Measurements from ENCODE around the gene VTI1A. TPM values are rescaled to one million over a fixed set of nuclear protein-coding genes. Genes with fewer than 3 reads are reported as not detected.

The VTI1A gene
- total RNA-seq, 2 experiments from 2014 or later, result 24.9 to 28.4 TPM

GRCh38 chr10:112813866-112814591 is 367.0 kb downstream of the VTI1A start:
- CTCF ChIA-PET, result no interaction called here
- DNase-seq, result no peak
- H3K27ac Mint-ChIP-seq, result no peak overlapping the region
- H3K36me3 Mint-ChIP-seq (ENCODE audit: low read depth), result peaks cover 31% of the 10 kb centered on the region
- peaks cover 9% of the 10 kb centered on the region for H3K4me1 Mint-ChIP-seq (ENCODE audit: low read depth)
- no peak overlapping the region for H3K4me3 Mint-ChIP-seq
- no peaks in the 10 kb centered on the region for H3K27me3 Mint-ChIP-seq (ENCODE audit: low read depth)
- no peaks in the 10 kb centered on the region for H3K9me3 Mint-ChIP-seq
- intact Hi-C loops (cut with micrococcal nuclease), result no loop called here

GRCh38 chr10:112815269-112816032 is 368.4 kb downstream of the VTI1A start:
- H3K27ac Mint-ChIP-seq, result no peak overlapping the region
- intact Hi-C loops (cut with micrococcal nuclease), result no loop called here
- DNase-seq, result no peak
- H3K4me1 Mint-ChIP-seq (ENCODE audit: low read depth), result peaks cover 9% of the 10 kb centered on the region
- CTCF ChIA-PET, result no interaction called here
- H3K36me3 Mint-ChIP-seq (ENCODE audit: low read depth), result peaks cover 35% of the 10 kb centered on the region
- no peak overlapping the region for H3K4me3 Mint-ChIP-seq
- H3K9me3 Mint-ChIP-seq, result no peaks in the 10 kb centered on the region
- H3K27me3 Mint-ChIP-seq (ENCODE audit: low read depth), result no peaks in the 10 kb centered on the region

GRCh38 chr10:112816033-112816430 is 369.0 kb downstream of the VTI1A start:
- no peak overlapping the region for H3K4me3 Mint-ChIP-seq
- peaks cover 9% of the 10 kb centered on the region for H3K4me1 Mint-ChIP-seq (ENCODE audit: low read depth)
- intact Hi-C loops (cut with micrococcal nuclease), result no loop called here
- H3K36me3 Mint-ChIP-seq (ENCODE audit: low read depth), result peaks cover 36% of the 10 kb centered on the region
- H3K9me3 Mint-ChIP-seq, result no peaks in the 10 kb centered on the region
- no peaks in the 10 kb centered on the region for H3K27me3 Mint-ChIP-seq (ENCODE audit: low read depth)
- H3K27ac Mint-ChIP-seq, result no peak overlapping the region
- DNase-seq, result no peak
- CTCF ChIA-PET, result no interaction called here

- CTCF ChIA-PET, result no interaction called here
- no peaks in the 10 kb centered on the region for H3K9me3 Mint-ChIP-seq
- no peak for DNase-seq
Measured at GRCh38 chr10:112816891-112817290, 369.9 kb downstream of the VTI1A start.

GRCh38 chr10:112817981-112818777 is 371.2 kb downstream of the VTI1A start:
- CTCF ChIA-PET, result no interaction called here
- Mint-ChIP-seq H3K9me3 (no peaks in the 10 kb centered on the region), H3K4me3 (no peak overlapping the region), H3K4me1 (ENCODE audit: low read depth) (peaks cover 9% of the 10 kb centered on the region), H3K27ac (no peak overlapping the region), H3K36me3 (ENCODE audit: low read depth) (peaks cover 40% of the 10 kb centered on the region), H3K27me3 (ENCODE audit: low read depth) (no peaks in the 10 kb centered on the region)
- DNase-seq, result no peak
- intact Hi-C loops (cut with micrococcal nuclease), result no loop called here

More at GRCh38 chr10:112816891-112817290, 369.9 kb downstream of the VTI1A start:
- Mint-ChIP-seq H3K4me3 (no peak overlapping the region), H3K4me1 (ENCODE audit: low read depth) (peaks cover 9% of the 10 kb centered on the region), H3K27me3 (ENCODE audit: low read depth) (no peaks in the 10 kb centered on the region), H3K36me3 (ENCODE audit: low read depth) (peaks cover 36% of the 10 kb centered on the region), H3K27ac (no peak overlapping the region)
- intact Hi-C loops (cut with micrococcal nuclease), result no loop called here

GRCh38 chr10:112819231-112819630 is 372.2 kb downstream of the VTI1A start:
- intact Hi-C loops (cut with micrococcal nuclease), result no loop called here
- Mint-ChIP-seq H3K36me3 (ENCODE audit: low read depth) (peaks cover 35% of the 10 kb centered on the region), H3K27ac (no peak overlapping the region), H3K9me3 (no peaks in the 10 kb centered on the region), H3K4me1 (ENCODE audit: low read depth) (no peaks in the 10 kb centered on the region), H3K4me3 (no peak overlapping the region), H3K27me3 (ENCODE audit: low read depth) (no peaks in the 10 kb centered on the region)
- DNase-seq, result no peak
- CTCF ChIA-PET, result no interaction called here

GRCh38 chr10:112820320-112820719 is 373.3 kb downstream of the VTI1A start:
- intact Hi-C loops (cut with micrococcal nuclease), result no loop called here
- H3K27me3 Mint-ChIP-seq (ENCODE audit: low read depth), result no peaks in the 10 kb centered on the region
- CTCF ChIA-PET, result no interaction called here
- H3K36me3 Mint-ChIP-seq (ENCODE audit: low read depth), result peaks cover 29% of the 10 kb centered on the region
- no peaks in the 10 kb centered on the region for H3K4me1 Mint-ChIP-seq (ENCODE audit: low read depth)
- DNase-seq, result no peak
- peak overlapping the region; percentile 7 for H3K27ac Mint-ChIP-seq
- H3K4me3 Mint-ChIP-seq, result no peak overlapping the region
- no peaks in the 10 kb centered on the region for H3K9me3 Mint-ChIP-seq

GRCh38 chr10:112821038-112821437 is 374.0 kb downstream of the VTI1A start:
- Mint-ChIP-seq H3K36me3 (ENCODE audit: low read depth) (peaks cover 21% of the 10 kb centered on the region), H3K27me3 (ENCODE audit: low read depth) (no peaks in the 10 kb centered on the region), H3K4me3 (no peak overlapping the region), H3K4me1 (ENCODE audit: low read depth) (no peaks in the 10 kb centered on the region), H3K9me3 (no peaks in the 10 kb centered on the region), H3K27ac (no peak overlapping the region)
- DNase-seq, result no peak
- CTCF ChIA-PET, result no interaction called here
- intact Hi-C loops (cut with micrococcal nuclease), result no loop called here

GRCh38 chr10:112821663-112822062 is 374.6 kb downstream of the VTI1A start:
- intact Hi-C loops (cut with micrococcal nuclease), result no loop called here
- Mint-ChIP-seq H3K4me1 (ENCODE audit: low read depth) (no peaks in the 10 kb centered on the region), H3K9me3 (no peaks in the 10 kb centered on the region), H3K27ac (no peak overlapping the region), H3K36me3 (ENCODE audit: low read depth) (peaks cover 19% of the 10 kb centered on the region), H3K27me3 (ENCODE audit: low read depth) (no peaks in the 10 kb centered on the region), H3K4me3 (no peak overlapping the region)
- no peak for DNase-seq
- CTCF ChIA-PET, result no interaction called here

- H3K9me3 Mint-ChIP-seq, result no peaks in the 10 kb centered on the region
- intact Hi-C loops (cut with micrococcal nuclease), result no loop called here
- peaks cover 14% of the 10 kb centered on the region for H3K36me3 Mint-ChIP-seq (ENCODE audit: low read depth)
- CTCF ChIA-PET, result no interaction called here
- no peak overlapping the region for H3K4me3 Mint-ChIP-seq
- no peaks in the 10 kb centered on the region for H3K27me3 Mint-ChIP-seq (ENCODE audit: low read depth)
- no peaks in the 10 kb centered on the region for H3K4me1 Mint-ChIP-seq (ENCODE audit: low read depth)
- no peak overlapping the region for H3K27ac Mint-ChIP-seq
- DNase-seq, result no peak
Measured at GRCh38 chr10:112823007-112823406, 376.0 kb downstream of the VTI1A start.

GRCh38 chr10:112823604-112824003 is 376.6 kb downstream of the VTI1A start:
- H3K36me3 Mint-ChIP-seq (ENCODE audit: low read depth), result peaks cover 15% of the 10 kb centered on the region
- CTCF ChIA-PET, result no interaction called here
- H3K27me3 Mint-ChIP-seq (ENCODE audit: low read depth), result no peaks in the 10 kb centered on the region
- no peaks in the 10 kb centered on the region for H3K9me3 Mint-ChIP-seq
- intact Hi-C loops (cut with micrococcal nuclease), result no loop called here
- no peak overlapping the region for H3K4me3 Mint-ChIP-seq
- H3K4me1 Mint-ChIP-seq (ENCODE audit: low read depth), result no peaks in the 10 kb centered on the region
- no peak overlapping the region for H3K27ac Mint-ChIP-seq
- DNase-seq, result no peak

- H3K4me3 Mint-ChIP-seq, result no peak overlapping the region
- H3K9me3 Mint-ChIP-seq, result no peaks in the 10 kb centered on the region
- DNase-seq, result no peak
- H3K27ac Mint-ChIP-seq, result no peak overlapping the region
- CTCF ChIA-PET, result no interaction called here
- intact Hi-C loops (cut with micrococcal nuclease), result no loop called here
- peaks cover 7% of the 10 kb centered on the region for H3K36me3 Mint-ChIP-seq (ENCODE audit: low read depth)
- H3K27me3 Mint-ChIP-seq (ENCODE audit: low read depth), result no peaks in the 10 kb centered on the region
- H3K4me1 Mint-ChIP-seq (ENCODE audit: low read depth), result no peaks in the 10 kb centered on the region
Measured at GRCh38 chr10:112826018-112826697, 379.1 kb downstream of the VTI1A start.
